ENCODE measurements around the gene RPRD1A.
"Not testable (repeated sequence)": the region's sequence is repeated elsewhere in the genome, so short reads cannot be mapped to it uniquely, and the experiment has no call there.

The RPRD1A gene

GRCh38 chr18:35982409-35983114, 84.8 kb downstream of the RPRD1A start:
- H3K27ac ChIP-seq (ENCODE audit: low read depth, low read length): no peak overlapping the region
- no peaks in the 10 kb centered on the region for H3K27me3 ChIP-seq (ENCODE audit: control insufficient read depth in 5 of 5, insufficient read depth in 4 of 5, low read length in 5 of 5)
- H3K4me3 ChIP-seq (ENCODE audit: low read depth in 1 of 5, low read length in 5 of 5): no peak overlapping the region
- H3K4me1 ChIP-seq (ENCODE audit: control insufficient read depth in 5 of 5, insufficient read depth in 5 of 5, low read length in 5 of 5): no peaks in the 10 kb centered on the region
- no peaks in the 10 kb centered on the region for H3K9me3 ChIP-seq (ENCODE audit: control insufficient read depth in 5 of 5, low read length in 5 of 5)
- no peak overlapping the region for H3K9ac ChIP-seq (ENCODE audit: low read length in 5 of 5)
- H3K36me3 ChIP-seq (ENCODE audit: control insufficient read depth in 5 of 5, insufficient read depth in 5 of 5, low read length in 5 of 5): peaks cover 24 to 44% (median 34%) of the 10 kb centered on the region in 5 donors

- no peaks in the 10 kb centered on the region for H3K9me3 ChIP-seq (ENCODE audit: control insufficient read depth in 5 of 5, low read length in 5 of 5)
- H3K27me3 ChIP-seq (ENCODE audit: control insufficient read depth in 5 of 5, insufficient read depth in 4 of 5, low read length in 5 of 5): no peaks in the 10 kb centered on the region
- H3K4me3 ChIP-seq (ENCODE audit: low read depth in 1 of 5, low read length in 5 of 5): no peak overlapping the region
- peaks cover 0 to under 1% (median 0%) of the 10 kb centered on the region in 5 donors for H3K4me1 ChIP-seq (ENCODE audit: control insufficient read depth in 5 of 5, insufficient read depth in 5 of 5, low read length in 5 of 5)
- H3K27ac ChIP-seq (ENCODE audit: low read depth, low read length): no peak overlapping the region
- H3K36me3 ChIP-seq (ENCODE audit: control insufficient read depth in 5 of 5, insufficient read depth in 5 of 5, low read length in 5 of 5): peaks cover 39 to 60% (median 52%) of the 10 kb centered on the region in 5 donors
- H3K9ac ChIP-seq (ENCODE audit: low read length in 5 of 5): no peak overlapping the region
Observed at GRCh38 chr18:35979112-35979511, 88.2 kb downstream of the RPRD1A start.

GRCh38 chr18:35974181-35974580, 93.2 kb downstream of the RPRD1A start:
- Histone ChIP-seq H3K36me3 (ENCODE audit: control insufficient read depth in 5 of 5, insufficient read depth in 5 of 5, low read length in 5 of 5) (peaks cover 29 to 41% (median 34%) of the 10 kb centered on the region in 5 donors), H3K27me3 (ENCODE audit: control insufficient read depth in 5 of 5, insufficient read depth in 4 of 5, low read length in 5 of 5) (peaks cover 0 to 2% (median 0%) of the 10 kb centered on the region in 5 donors), H3K27ac (ENCODE audit: low read depth, low read length) (no peak overlapping the region), H3K9ac (ENCODE audit: low read length in 5 of 5) (peak overlapping the region in 1 of 5 donors; percentile 3), H3K4me1 (ENCODE audit: control insufficient read depth in 5 of 5, insufficient read depth in 5 of 5, low read length in 5 of 5) (peaks cover 2 to 23% (median 21%) of the 10 kb centered on the region in 5 donors), H3K4me3 (ENCODE audit: low read depth in 1 of 5, low read length in 5 of 5) (no peak overlapping the region), H3K9me3 (ENCODE audit: control insufficient read depth in 5 of 5, low read length in 5 of 5) (no peaks in the 10 kb centered on the region)

- Histone ChIP-seq H3K4me3 (ENCODE audit: low read depth in 1 of 5, low read length in 5 of 5) (peak overlapping the region in 1 of 5 donors; percentile 98), H3K4me1 (ENCODE audit: control insufficient read depth in 5 of 5, insufficient read depth in 5 of 5, low read length in 5 of 5) (peaks cover 2 to 23% (median 21%) of the 10 kb centered on the region in 5 donors), H3K36me3 (ENCODE audit: control insufficient read depth in 5 of 5, insufficient read depth in 5 of 5, low read length in 5 of 5) (peaks cover 25 to 35% (median 29%) of the 10 kb centered on the region in 5 donors), H3K9me3 (ENCODE audit: control insufficient read depth in 5 of 5, low read length in 5 of 5) (no peaks in the 10 kb centered on the region), H3K27ac (ENCODE audit: low read depth, low read length) (no peak overlapping the region), H3K9ac (ENCODE audit: low read length in 5 of 5) (peak overlapping the region in 2 of 5 donors; percentile 3 to 95), H3K27me3 (ENCODE audit: control insufficient read depth in 5 of 5, insufficient read depth in 4 of 5, low read length in 5 of 5) (peaks cover 0 to 2% (median 0%) of the 10 kb centered on the region in 5 donors)
Observed at GRCh38 chr18:35973650-35974049, 93.7 kb downstream of the RPRD1A start.

GRCh38 chr18:35972197-35973000, 95.0 kb downstream of the RPRD1A start, which contains the start of gene RMP24:
Gene RMP24 (plus strand): TSS chr18:35972679.
- peaks cover 2 to 23% (median 21%) of the 10 kb centered on the region in 5 donors for H3K4me1 ChIP-seq (ENCODE audit: control insufficient read depth in 5 of 5, insufficient read depth in 5 of 5, low read length in 5 of 5)
- H3K9ac ChIP-seq (ENCODE audit: low read length in 5 of 5): peak within 1 kb of the TSS; percentile 90 to 97 (median 95)
- H3K27me3 ChIP-seq (ENCODE audit: control insufficient read depth in 5 of 5, insufficient read depth in 4 of 5, low read length in 5 of 5): peaks cover 0 to 2% (median 0%) of the 10 kb centered on the region in 5 donors
- H3K4me3 ChIP-seq (ENCODE audit: low read depth in 1 of 5, low read length in 5 of 5): peak within 1 kb of the TSS; percentile 85 to 99 (median 98)
- H3K27ac ChIP-seq (ENCODE audit: low read depth, low read length): peak within 1 kb of the TSS; percentile 80
- peaks cover 13 to 23% (median 16%) of the 10 kb centered on the region in 5 donors for H3K36me3 ChIP-seq (ENCODE audit: control insufficient read depth in 5 of 5, insufficient read depth in 5 of 5, low read length in 5 of 5)
- H3K9me3 ChIP-seq (ENCODE audit: control insufficient read depth in 5 of 5, low read length in 5 of 5): no peaks in the 10 kb centered on the region

- H3K4me3 ChIP-seq (ENCODE audit: low read depth in 1 of 5, low read length in 5 of 5): peak overlapping the region; percentile 85 to 99 (median 91)
- H3K27me3 ChIP-seq (ENCODE audit: control insufficient read depth in 5 of 5, insufficient read depth in 4 of 5, low read length in 5 of 5): peaks cover 0 to 2% (median 0%) of the 10 kb centered on the region in 5 donors
- no peaks in the 10 kb centered on the region for H3K9me3 ChIP-seq (ENCODE audit: control insufficient read depth in 5 of 5, low read length in 5 of 5)
- H3K27ac ChIP-seq (ENCODE audit: low read depth, low read length): peak overlapping the region; percentile 80
- H3K4me1 ChIP-seq (ENCODE audit: control insufficient read depth in 5 of 5, insufficient read depth in 5 of 5, low read length in 5 of 5): peaks cover 2 to 23% (median 21%) of the 10 kb centered on the region in 5 donors
- peaks cover 10 to 17% (median 12%) of the 10 kb centered on the region in 5 donors for H3K36me3 ChIP-seq (ENCODE audit: control insufficient read depth in 5 of 5, insufficient read depth in 5 of 5, low read length in 5 of 5)
- peak overlapping the region; percentile 2 to 95 (median 77) for H3K9ac ChIP-seq (ENCODE audit: low read length in 5 of 5)
Observed at GRCh38 chr18:35971661-35972196, 95.6 kb downstream of the RPRD1A start.

- H3K27me3 ChIP-seq (ENCODE audit: control insufficient read depth in 5 of 5, insufficient read depth in 4 of 5, low read length in 5 of 5): peaks cover 0 to 2% (median 0%) of the 10 kb centered on the region in 5 donors
- H3K4me3 ChIP-seq (ENCODE audit: low read depth in 1 of 5, low read length in 5 of 5): no peak overlapping the region
- no peak overlapping the region for H3K9ac ChIP-seq (ENCODE audit: low read length in 5 of 5)
- H3K4me1 ChIP-seq (ENCODE audit: control insufficient read depth in 5 of 5, insufficient read depth in 5 of 5, low read length in 5 of 5): peaks cover 2 to 23% (median 21%) of the 10 kb centered on the region in 5 donors
- no peaks in the 10 kb centered on the region for H3K9me3 ChIP-seq (ENCODE audit: control insufficient read depth in 5 of 5, low read length in 5 of 5)
- peaks cover 0 to under 1% (median 0%) of the 10 kb centered on the region in 5 donors for H3K36me3 ChIP-seq (ENCODE audit: control insufficient read depth in 5 of 5, insufficient read depth in 5 of 5, low read length in 5 of 5)
- H3K27ac ChIP-seq (ENCODE audit: low read depth, low read length): no peak overlapping the region
Observed at GRCh38 chr18:35969676-35970075, 97.7 kb downstream of the RPRD1A start.

GRCh38 chr18:35968278-35968880, 99.0 kb downstream of the RPRD1A start:
- peaks cover 0 to 2% (median 0%) of the 10 kb centered on the region in 5 donors for H3K27me3 ChIP-seq (ENCODE audit: control insufficient read depth in 5 of 5, insufficient read depth in 4 of 5, low read length in 5 of 5)
- no peak overlapping the region for H3K27ac ChIP-seq (ENCODE audit: low read depth, low read length)
- no peaks in the 10 kb centered on the region for H3K9me3 ChIP-seq (ENCODE audit: control insufficient read depth in 5 of 5, low read length in 5 of 5)
- H3K4me3 ChIP-seq (ENCODE audit: low read depth in 1 of 5, low read length in 5 of 5): no peak overlapping the region
- no peak overlapping the region for H3K9ac ChIP-seq (ENCODE audit: low read length in 5 of 5)
- peaks cover 2 to 16% (median 13%) of the 10 kb centered on the region in 5 donors for H3K4me1 ChIP-seq (ENCODE audit: control insufficient read depth in 5 of 5, insufficient read depth in 5 of 5, low read length in 5 of 5)
- no peaks in the 10 kb centered on the region for H3K36me3 ChIP-seq (ENCODE audit: control insufficient read depth in 5 of 5, insufficient read depth in 5 of 5, low read length in 5 of 5)

- not testable (repeated sequence) for H3K9ac ChIP-seq (ENCODE audit: low read length in 5 of 5); H3K36me3 ChIP-seq (ENCODE audit: control insufficient read depth in 5 of 5, insufficient read depth in 5 of 5, low read length in 5 of 5); H3K27me3 ChIP-seq (ENCODE audit: control insufficient read depth in 5 of 5, insufficient read depth in 4 of 5, low read length in 5 of 5); H3K27ac ChIP-seq (ENCODE audit: low read depth, low read length); H3K4me3 ChIP-seq (ENCODE audit: low read depth in 1 of 5, low read length in 5 of 5); H3K9me3 ChIP-seq (ENCODE audit: control insufficient read depth in 5 of 5, low read length in 5 of 5)
- peaks cover 2 to 11% (median 8%) of the 10 kb centered on the region in 5 donors for H3K4me1 ChIP-seq (ENCODE audit: control insufficient read depth in 5 of 5, insufficient read depth in 5 of 5, low read length in 5 of 5)
Observed at GRCh38 chr18:35967866-35968265, 99.5 kb downstream of the RPRD1A start.

All from subcutaneous abdominal adipose tissue (tissue), 5 donors.